HG02938 (cell line): Measurements from ENCODE around the gene CXXC4.

Source experiments
- ATAC-seq: cut with Tn5 transposase; IDR thresholded peaks from one replicate; pipeline ENCODE4 v1.9.1; 2021; ENCODE audit warnings: mild to moderate bottlenecking, moderate library complexity; ENCODE audit not compliant: unreplicated experiment

CXXC4 gene

DNA sequence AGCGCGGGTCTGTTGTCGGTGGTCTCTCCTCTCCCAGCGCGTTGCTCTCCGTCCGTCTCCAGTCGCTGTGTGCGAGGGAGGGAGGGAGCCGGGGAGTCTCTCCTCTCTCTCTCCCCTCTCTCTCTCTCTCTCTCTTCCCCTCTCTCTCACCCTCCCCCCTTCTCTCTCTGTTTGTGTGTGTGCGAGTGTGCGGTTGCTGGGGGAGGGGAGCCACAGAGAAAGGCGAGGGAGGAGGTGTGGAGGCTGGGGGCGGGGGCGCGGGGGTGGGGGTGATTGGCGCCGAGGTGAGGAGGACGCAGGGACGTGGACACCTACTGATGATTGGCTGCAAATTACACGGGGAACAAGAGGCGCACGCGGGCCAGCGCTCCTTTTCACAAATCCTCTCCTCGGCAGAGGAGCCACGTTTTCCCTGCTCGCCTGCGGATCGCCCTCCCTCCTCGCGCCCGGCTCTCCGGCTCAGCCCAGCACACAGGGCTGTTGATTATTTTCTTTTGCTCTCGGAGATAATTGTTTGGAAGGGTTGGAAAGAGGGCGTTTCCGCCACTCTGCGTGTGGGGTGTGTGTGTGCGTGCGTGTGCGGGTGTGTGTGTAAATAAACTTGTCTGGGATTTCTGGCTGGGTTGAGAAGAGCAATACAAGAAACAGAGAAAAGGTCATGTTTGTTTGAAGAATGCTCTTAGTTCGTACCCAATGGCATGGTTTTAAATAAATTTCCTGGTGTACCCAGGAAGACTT, at the start of gene CXXC4:
TSS of gene CXXC4 (minus strand) at position 73 of the 738 bp plus-strand sequence. CDS start 3,092 bp downstream, outside the sequence.
- no peak for ATAC-seq

DNA sequence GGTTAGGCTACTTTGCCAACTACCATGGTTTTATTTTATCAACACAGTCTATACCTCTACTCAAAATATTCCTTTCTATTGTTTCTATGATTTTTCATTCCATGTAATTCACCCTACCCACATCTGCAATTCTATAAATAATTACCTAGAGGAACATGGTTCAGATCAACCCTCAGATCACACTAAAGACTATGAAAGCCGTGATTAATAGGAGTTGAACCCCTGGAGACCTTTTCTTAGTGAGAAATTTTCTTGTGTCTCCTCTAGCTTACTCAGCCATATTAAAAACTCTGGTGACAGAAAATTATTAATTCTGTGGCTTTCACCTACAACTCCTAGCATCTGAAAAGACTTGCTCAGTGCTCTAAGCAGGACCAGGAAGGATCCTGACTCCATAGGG, 38.5 kb upstream of the CXXC4 start:
- no peak for ATAC-seq

DNA sequence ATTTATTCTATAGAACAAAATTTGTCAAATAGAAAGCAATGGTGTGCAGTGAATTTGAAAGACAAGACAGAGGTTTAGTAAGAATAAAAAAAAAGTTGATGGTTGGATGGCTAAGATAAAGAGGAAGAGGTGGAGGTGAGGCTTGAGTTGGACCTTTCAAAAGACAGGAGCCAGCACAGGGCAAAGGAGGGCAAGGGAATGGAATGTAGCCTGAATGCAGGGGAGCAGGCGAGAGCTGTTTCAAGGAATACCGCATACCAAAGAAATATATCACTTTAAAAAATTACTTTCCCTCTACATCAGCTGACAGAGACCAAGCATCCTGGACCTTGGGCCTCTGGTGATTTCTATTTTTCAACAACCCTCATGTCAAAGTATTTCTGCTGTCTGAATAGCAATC, 38.0 kb upstream of the CXXC4 start:
- no peak for ATAC-seq

DNA sequence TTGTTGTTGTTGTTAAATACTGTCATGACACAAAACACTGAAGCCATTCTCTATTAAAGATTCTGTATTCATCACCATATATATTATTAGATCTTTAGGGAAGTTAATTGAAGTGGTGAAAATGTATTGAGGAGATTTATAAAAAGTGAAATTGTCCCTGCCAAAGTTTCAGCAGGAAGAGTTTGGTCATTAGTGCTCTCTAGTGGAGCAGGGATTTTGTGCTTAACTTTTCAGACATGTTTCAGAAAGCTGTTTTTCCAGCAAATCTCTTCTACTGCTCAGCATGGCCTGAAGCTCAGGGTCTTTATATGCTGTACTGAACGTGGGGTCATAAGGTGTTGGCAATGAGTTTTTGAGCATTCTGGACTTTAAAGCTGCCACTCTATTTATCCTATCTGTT, 36.7 kb upstream of the CXXC4 start:
- ATAC-seq: no peak

DNA sequence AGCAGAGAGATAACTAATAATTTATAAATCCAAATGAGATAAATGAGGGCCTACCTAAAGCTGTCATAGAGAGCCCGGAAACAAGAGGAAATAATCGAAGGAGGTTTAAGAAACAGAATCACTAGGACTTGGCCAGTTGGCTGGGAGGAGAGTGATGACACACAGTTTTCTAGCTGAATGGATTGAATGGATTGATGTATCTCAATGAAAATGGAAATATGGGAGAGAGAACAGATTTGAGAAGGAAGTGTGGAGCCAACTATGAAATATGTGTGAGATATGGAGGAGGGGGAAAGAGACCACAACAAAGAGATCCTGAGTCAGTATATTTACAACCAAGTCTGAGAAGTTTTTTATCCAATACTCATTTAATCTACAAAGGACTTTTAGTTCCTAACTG, 35.7 kb upstream of the CXXC4 start:
- ATAC-seq: no peak

DNA sequence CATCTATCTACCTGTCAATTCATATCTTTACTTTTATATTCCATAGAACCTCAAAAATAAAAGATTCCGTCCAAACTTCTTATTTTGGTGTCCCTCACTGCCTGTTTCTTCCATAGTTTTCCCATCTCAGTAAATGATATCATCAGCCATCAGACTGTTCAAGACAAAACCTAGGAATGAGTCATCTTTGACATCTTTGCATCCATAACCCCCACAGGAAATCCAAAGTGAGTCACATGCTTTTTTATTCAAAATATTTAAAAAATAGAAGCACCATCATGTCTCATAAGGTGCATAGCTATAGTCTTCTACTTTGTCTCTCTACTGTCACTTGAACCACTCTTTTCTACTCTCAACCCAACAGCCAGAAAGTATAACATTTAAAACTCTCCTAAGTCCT, 29.9 kb upstream of the CXXC4 start:
- no peak for ATAC-seq

DNA sequence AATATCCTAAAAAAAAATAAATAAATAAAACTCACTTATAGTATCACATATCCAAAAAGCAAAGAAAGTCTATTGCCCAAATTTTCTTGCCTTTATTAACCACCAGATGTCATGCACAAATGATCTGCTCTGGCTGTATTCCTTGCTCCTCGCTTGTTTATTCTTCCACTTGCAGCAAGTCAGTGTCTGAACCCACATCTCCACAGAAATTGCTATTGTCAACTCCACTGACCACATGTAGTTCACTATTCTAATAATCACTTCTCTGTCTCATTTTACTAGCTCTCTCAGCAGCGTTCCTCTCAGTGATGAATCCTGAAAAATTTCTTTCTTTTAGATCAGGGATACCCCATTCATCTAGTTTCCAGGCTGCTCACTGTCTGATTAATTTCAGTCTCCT, 29.3 kb upstream of the CXXC4 start:
- no peak for ATAC-seq

DNA sequence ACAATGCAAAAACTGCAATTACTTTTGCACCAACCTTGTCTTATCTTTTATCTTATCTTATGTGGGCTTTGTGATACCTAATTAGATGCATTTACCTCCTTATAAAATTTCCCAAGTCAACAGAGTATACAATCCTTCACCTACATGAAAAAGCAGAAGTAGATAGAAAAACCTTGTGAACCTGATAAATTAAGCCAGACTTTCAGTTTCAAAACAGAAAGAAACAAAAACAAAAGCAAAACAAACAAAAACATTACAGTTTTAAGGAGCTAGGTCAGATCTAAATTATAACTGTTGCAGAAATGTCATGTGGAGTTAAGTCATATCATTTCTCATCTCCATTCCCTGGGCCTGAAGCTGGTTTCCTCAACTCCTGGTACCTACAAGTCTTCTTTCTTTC, 24.9 kb upstream of the CXXC4 start:
- peak; percentile 95 for ATAC-seq

DNA sequence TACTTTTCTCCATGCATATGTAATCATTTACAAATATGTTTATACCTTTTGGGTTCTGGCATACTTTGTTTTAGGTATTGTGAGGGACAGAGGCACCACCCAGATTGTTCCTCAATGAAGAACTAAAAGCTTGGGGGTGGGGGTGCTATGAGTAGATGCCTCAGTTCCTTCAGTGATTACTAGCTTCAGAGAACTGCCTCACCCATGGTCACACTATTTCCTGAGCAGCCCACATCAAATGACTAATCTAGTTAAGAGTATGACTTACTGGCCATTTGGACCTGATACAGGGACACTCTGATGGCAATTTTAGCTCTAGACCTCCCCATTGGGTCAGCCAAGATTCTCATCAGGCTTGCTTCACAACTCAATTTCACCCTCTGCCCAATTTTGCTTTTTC, 22.2 kb upstream of the CXXC4 start:
- ATAC-seq: no peak

DNA sequence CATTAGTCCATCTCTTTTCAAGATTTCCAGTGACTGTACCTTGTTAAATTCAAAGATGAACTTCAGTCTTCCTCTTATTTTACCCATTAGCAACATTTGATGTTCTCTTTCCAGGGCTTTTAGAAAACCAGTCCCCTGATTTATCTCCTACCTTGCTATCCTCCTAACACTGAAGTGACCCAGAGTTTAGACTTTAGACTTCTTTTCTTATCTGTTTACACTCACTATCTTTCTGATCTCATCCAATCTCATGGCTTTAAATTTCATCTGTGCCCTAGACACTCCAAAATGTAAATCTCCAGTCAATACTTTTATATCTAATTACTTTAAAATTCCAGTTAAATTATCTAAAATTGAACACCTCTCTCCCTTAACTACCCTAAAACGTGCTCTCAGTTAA, 13.5 kb upstream of the CXXC4 start:
- ATAC-seq: no peak

DNA sequence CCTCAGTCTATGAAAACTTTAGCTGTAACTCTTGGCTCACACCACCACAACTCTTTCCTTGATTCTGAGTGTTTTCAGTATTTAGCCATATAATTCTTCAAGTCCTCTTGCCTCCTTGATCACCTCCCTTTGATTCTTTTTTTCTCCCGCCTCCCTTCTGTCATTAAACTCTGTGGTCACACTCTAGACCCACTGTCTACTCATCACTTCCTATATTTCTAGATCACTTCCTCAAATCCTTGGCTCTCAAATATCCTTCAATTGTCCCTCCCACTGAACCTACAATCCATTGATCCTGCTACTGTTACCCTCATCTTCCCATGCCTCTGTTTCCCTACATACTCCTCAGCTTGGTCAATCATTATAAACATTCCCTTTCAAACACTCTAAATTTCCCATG, 12.4 kb upstream of the CXXC4 start:
- ATAC-seq: no peak

DNA sequence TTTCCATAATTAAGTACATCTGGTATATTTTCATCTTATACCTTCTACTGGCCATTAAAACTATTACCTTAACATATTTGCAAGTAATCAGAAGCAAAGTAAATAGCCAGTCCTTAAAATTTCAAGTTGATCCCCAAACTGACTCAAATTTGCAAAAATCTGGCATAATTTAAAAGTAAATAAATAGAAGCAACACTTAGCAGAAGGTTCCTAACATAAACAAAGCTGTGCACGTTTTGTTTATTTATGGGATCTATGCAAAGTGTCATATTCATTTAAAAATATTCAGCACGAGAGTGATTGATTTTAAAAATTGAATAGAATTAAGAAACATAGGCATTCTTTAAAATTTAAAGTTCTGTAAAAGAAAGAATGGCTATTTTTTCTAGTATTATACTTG, 9.8 kb upstream of the CXXC4 start:
- no peak for ATAC-seq

DNA sequence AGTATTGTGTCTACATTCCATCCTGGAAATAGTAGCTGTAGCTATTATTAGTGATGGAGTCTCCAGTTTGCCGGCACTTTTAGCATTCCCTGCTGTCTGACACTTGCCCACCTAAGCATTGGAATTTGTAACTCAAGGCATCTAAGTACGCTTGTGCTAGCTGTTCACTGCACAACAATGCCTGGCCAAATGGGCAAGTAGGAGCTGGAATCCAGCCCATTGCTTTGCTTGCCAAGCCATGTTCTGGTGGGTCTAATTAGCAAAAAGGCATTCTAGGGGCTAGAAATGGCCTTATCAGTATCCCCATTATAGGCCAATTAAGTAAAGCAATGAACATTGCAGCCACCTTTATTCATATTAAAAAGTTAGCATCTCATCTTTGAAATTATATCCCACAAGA, 7.8 kb upstream of the CXXC4 start:
- no peak for ATAC-seq

DNA sequence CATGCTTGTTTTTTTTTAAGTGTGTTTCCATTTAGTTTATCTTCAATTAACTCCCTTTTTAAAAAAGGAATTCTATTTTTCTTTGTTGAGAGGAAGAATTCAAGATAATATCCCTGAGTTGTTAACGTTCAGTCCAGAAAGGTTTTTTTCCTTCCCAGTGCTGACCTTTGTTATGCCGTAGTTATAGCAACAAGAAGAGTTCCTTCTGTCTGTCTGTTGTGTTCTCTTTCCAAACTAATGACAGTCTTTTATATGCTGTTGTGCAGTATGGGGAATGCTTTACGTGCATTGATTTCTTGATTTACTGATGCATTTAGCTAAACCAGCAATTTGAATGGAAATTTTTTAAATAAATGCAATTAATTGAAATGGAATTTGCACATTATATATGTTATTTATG, 6.6 kb upstream of the CXXC4 start:
- ATAC-seq: no peak

DNA sequence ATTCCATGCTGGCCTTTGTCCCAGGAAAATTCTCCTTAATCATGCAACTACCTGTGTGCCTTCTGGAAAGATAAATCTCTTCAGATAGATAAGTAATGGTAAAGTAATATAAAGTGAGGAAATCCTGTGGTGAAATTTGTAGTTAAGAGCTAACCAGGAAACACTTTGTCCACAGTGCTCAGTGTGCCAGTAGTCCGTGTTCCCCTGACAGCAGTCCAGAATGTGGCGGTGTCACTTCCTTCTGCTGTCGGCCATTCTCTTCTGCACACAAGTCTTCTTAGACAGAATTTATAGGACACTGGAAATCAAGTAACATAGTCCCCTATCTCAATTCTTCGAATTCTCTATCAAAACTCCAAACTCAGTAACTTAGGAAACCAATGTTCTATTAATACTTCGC, 5.7 kb upstream of the CXXC4 start:
- no peak for ATAC-seq

DNA sequence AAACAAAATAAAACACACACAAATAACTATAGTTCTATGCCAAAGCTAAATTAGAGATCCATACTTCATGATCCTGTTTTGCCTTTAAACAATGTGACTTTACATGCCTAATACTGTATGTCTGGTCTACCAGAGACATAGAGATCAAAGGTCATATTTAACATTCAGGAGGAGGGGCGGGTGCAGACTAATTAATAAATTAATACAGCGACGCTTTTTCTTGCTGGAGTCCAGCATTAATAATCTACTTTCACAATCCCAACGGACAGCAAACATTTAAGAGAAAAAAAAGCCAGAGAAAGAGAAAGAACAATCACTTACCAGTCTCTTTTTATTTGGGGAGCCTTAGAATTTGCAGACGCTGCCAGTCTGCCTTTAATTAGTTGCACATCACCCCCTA, 509 bp downstream of the CXXC4 start:
- no peak for ATAC-seq

DNA sequence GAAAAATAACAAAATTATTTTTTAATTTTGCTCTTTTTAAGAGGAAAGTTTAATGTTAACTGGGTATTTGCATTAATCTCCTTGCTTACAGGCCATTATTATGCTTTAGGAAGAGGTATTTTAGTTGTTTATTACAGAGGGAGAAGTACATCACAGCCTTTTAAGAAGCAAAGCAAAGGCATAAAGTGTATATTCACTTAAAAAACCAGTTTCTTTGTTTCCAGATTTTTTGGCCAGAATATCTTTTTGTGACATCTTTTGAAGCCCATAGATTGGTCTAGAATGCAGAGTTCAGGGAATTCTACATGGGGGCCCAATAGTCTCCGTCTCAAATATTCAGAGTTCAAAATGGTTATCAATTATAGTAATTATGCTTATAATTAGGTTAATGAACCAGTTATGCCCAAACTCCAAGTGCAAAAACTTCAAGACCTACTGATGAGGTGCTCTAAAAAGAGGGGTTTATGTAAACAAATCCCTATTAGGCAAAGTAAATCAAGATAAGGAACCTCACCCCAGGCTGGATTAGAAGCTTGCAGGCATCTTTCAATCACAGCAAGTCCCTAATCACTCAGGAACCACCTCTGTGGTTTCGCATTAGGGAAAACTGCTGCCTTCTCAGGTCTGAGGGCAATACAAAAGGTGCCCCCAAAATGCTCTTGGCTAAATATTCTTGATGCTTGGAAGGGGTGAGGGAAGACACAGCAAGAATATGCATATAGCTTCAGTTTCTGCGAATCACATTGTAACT, 1.4 kb downstream of the CXXC4 start:
- ATAC-seq: no peak

DNA sequence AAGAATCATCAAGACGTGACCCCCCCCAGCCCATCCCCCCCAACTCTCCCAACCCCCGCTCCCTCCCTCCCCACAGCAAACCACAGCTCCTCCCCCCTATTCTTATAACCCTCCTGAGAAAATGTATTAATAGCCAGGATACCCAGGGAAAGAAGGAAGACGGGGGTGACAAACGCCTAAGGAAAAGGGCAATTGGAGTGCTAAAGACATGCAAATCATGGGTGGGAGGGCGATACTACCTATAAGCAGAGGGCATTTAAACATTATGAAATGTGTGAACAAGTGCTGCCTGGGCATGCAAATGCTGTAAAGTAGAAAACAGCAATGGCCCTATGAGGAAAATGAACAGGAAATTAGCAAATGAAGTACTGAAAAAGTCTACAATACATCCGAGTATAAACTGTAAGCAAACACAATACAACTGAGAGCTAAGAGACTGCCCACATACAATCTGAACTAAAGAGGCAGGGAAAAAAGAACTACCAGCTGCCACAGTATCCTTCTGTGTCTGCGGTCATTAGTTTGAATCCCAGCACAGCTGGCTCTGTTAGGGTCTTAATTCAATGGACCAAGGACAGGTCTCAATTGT, 2.4 kb downstream of the CXXC4 start:
- peak; percentile 25 for ATAC-seq

DNA sequence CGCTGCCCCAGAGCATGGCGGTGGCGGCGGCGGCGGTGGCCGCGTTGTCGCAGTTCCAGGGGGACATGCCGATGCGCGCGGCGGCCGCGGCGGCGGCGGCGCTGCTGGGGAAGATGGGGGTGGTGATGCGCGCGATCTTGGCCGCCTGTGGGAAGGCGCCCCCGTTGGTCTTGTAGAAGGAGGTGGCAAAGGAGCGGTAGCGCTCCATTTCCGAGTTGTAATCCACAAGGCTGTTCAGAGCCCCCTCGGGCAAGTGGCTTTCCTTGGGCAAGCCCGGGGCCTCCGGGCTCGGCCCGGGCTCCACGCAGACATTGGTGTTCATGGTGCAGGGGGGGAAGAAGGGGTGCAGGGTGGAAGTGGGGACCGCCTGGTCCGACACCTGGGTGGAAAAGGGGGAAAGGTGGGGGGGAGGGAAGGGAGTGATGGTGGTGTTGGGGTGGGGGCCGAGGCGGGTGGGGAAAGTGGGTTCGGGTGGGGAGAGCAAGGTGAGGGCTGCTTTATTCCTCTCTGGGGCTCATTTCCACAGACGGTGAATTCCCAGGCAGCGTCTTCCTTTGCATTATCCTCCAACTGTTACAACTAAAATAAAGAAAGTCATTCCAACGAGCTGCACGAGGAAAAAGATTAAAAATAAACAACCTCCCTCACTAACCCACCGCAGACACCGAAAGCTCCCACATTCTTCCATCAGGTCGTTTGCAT, 3.1 kb downstream of the CXXC4 start:
- ATAC-seq: peak; percentile 8

DNA sequence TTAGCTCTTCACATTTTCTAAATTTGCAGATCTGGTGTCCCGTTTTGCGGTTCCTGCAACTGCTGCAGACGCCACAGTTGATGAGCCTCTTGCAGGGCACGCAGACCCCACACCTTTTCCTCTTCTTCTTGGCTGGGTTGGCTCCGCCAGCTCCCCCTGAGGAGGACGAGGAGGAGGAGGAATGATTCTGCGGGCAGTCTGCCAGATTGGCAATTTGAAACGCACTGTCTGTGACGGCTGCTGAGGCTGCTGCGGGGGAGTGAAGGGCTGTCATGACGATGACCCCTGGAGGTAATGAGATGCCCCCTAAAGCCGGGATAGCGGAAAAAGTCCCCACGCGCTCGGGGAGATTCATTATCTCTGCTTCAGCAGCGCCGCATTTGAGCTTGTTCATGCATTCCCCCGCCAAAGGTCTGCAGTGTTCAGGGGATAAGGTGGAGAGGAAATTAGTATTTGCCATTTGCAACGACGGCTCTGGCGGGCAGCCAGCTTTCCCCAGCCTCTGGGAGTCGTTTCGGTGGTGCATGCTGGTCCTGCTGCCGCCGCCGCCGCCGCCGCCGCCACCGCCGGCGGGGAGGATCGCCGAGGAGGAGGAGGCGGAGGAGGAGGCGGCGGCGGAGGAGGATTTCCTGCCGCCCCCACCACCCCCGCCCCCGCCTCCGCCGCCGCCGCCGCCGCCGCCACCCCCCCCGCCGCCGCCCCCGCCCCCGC, 3.8 kb downstream of the CXXC4 start:
- peak; percentile 16 for ATAC-seq
